Endothelial cell of umbilical vein (primary cell): Measurements from ENCODE around the gene C1orf105. TPM values are rescaled to one million over a fixed set of nuclear protein-coding genes. Genes with fewer than 3 reads are reported as not detected.

Source experiments
- BruUV-seq: library from RNA; stranded (reverse); fragments of 400-500 nt; replicated peaks from 2 replicates; lab custom pipeline; 2021; lab: Mats Ljungman, UMichigan
- CTCF ChIA-PET: fragments of 300-600, 350-600 bp; sonication (Branson Sonifier 250); formaldehyde crosslinking; loops from one replicate; lab custom pipeline; 2021; ENCODE audit warnings: antibody characterized with exemption, inconsistent platforms; lab: Charles Lee
- POLR2A ChIA-PET: fragments of 300-600, 350-600 bp; sonication (Branson Sonifier 250); formaldehyde crosslinking; loops from one replicate; lab custom pipeline; 2021; ENCODE audit warnings: antibody characterized with exemption, inconsistent platforms; lab: Charles Lee
- DNase-seq: peaks from one replicate; pipeline ENCODE4 v3.0.0-alpha.2; 2011; ENCODE audit warnings: low read depth, low spot score
- FAIRE-seq: peaks from 2 replicates; lab custom pipeline; 2011; peaks lifted over from hg19 to GRCh38; lab: Jason Lieb, UNC
- H2AFZ ChIP-seq: 2 replicates; pipeline ENCODE4 v1.6.0; 2012; ENCODE audit warnings: low read depth, low read length, control low read depth, inconsistent platforms
- H3K27ac ChIP-seq: 2 replicates; pipeline ENCODE4 v1.5.1; 2011; ENCODE audit warnings: low read depth, mild to moderate bottlenecking, control low read depth, low read length, moderate library complexity; ENCODE audit not compliant: insufficient read depth
- H3K27me3 ChIP-seq, 2 experiments: 2 replicates each; pipeline versions ENCODE4 v1.6.0 to v1.6.1; 2011; ENCODE audit warnings: low read length in 2 of 2, mixed read lengths in 1 of 2; ENCODE audit not compliant: control insufficient read depth in 2 of 2, insufficient read depth in 2 of 2
- H3K36me3 ChIP-seq, 2 experiments: 2 replicates in 1 of 2; 3 replicates in 1 of 2; pipeline ENCODE4 v1.5.1; 2011; ENCODE audit warnings: low read length in 2 of 2, mild to moderate bottlenecking in 1 of 2, moderate library complexity in 1 of 2; ENCODE audit not compliant: control insufficient read depth in 2 of 2, insufficient read depth in 2 of 2; ENCODE audit errors: extremely low read depth in 1 of 2
- H3K4me1 ChIP-seq: 3 replicates; pipeline ENCODE4 v1.5.1; 2011; ENCODE audit warnings: mild to moderate bottlenecking, low read length; ENCODE audit not compliant: control insufficient read depth, insufficient read depth; ENCODE audit errors: extremely low read depth
- H3K4me2 ChIP-seq: 2 replicates; pipeline ENCODE4 v1.6.1; 2011; ENCODE audit warnings: low read length, control low read depth, mixed read lengths; ENCODE audit not compliant: insufficient read depth
- H3K4me3 ChIP-seq, 3 experiments: fragments of 200-600 bp in 1 of 3; sonication (generic), shearing (Covaris generic) in 1 of 3; replicated peaks in 1 of 3; 2 replicates each; pipeline ENCODE4 v1.5.1; 2011 to 2016; ENCODE audit warnings: control low read depth in 3 of 3, low read length in 3 of 3, mild to moderate bottlenecking in 2 of 3, inconsistent platforms in 1 of 3, low read depth in 1 of 3, moderate library complexity in 1 of 3; ENCODE audit not compliant: insufficient read depth in 1 of 3
- H3K79me2 ChIP-seq: 2 replicates; pipeline ENCODE4 v1.6.0; 2012; ENCODE audit warnings: low read length, inconsistent platforms; ENCODE audit not compliant: control insufficient read depth, insufficient read depth
- H3K9ac ChIP-seq: replicated peaks from 2 replicates; pipeline ENCODE3; 2011; ENCODE audit warnings: low read length, control low read depth; ENCODE audit not compliant: insufficient read depth; ENCODE audit errors: extremely low read depth
- H3K9me1 ChIP-seq: replicated peaks from 3 replicates; pipeline ENCODE4 v1.6.0; 2011; ENCODE audit warnings: mild to moderate bottlenecking, low read length; ENCODE audit not compliant: control insufficient read depth, insufficient read depth; ENCODE audit errors: extremely low read depth
- H3K9me3 ChIP-seq: replicated peaks from 2 replicates; pipeline ENCODE4 v1.5.1; 2012; ENCODE audit warnings: low read length, inconsistent platforms; ENCODE audit not compliant: control insufficient read depth, insufficient read depth
- H4K20me1 ChIP-seq: replicated peaks from 2 replicates; pipeline ENCODE3; 2011; ENCODE audit warnings: mild to moderate bottlenecking, low read length; ENCODE audit not compliant: control insufficient read depth, insufficient read depth; ENCODE audit errors: extremely low read depth
- EZH2 ChIP-seq: IDR thresholded peaks from 2 replicates; pipeline ENCODE4 v1.6.1; 2012; ENCODE audit warnings: borderline replicate concordance, low read depth, mild to moderate bottlenecking, moderate library complexity, low read length, inconsistent platforms; ENCODE audit not compliant: severe bottlenecking
- FOS ChIP-seq: IDR thresholded peaks from 2 replicates; pipeline ENCODE4 v1.6.1; 2011; ENCODE audit warnings: mild to moderate bottlenecking, low read length, moderate library complexity, borderline replicate concordance; ENCODE audit not compliant: insufficient read depth
- GATA2 ChIP-seq: IDR thresholded peaks from 2 replicates; pipeline ENCODE4 v1.7.0; 2011; ENCODE audit warnings: low read depth, mild to moderate bottlenecking, moderate library complexity, mixed read lengths, low read length; ENCODE audit not compliant: insufficient read length, insufficient read depth
- JUN ChIP-seq: IDR thresholded peaks from 2 replicates; pipeline ENCODE4 v1.6.1; 2011; ENCODE audit warnings: borderline replicate concordance, low read depth; ENCODE audit not compliant: insufficient read length, insufficient read depth
- MYC ChIP-seq: IDR thresholded peaks from one replicate; pipeline ENCODE4 v1.6.1; 2011; ENCODE audit warnings: mild to moderate bottlenecking, low read depth, low read length
- POLR2A ChIP-seq: IDR thresholded peaks from 2 replicates; pipeline ENCODE4 v1.6.1; 2012; ENCODE audit warnings: low read depth, mild to moderate bottlenecking, control low read depth, low read length
- POLR2AphosphoS5 ChIP-seq: IDR thresholded peaks from 2 replicates; pipeline ENCODE4 v1.6.1; 2012; ENCODE audit warnings: low read depth, mild to moderate bottlenecking, control low read depth, low read length, moderate library complexity; ENCODE audit not compliant: insufficient read depth
- dilution Hi-C: fragments of 300-500 bp; cut with MboI; formaldehyde crosslinking; loops from one replicate; pipeline ENCODE4 v1.15.0; 2019; ENCODE audit warnings: low sequenced_read_pairs; ENCODE audit not compliant: extremely low pct_ligation_motif_present
- intact Hi-C: fragments of 100-400 bp; cut with micrococcal nuclease; formaldehyde crosslinking; loops from one replicate; pipeline ENCODE4 v1.10.0; 2022
- polyA plus RNA-seq, 4 experiments: library from polyadenylated mRNA; depleted of rRNA in 3 of 4; stranded (reverse) in 3 of 4; unstranded in 1 of 4; fragments of >200 nt; gene quantifications; 2 replicates each; pipeline versions ENCODE4 v1.2.1 to v1.2.3, GENCODE V29; 2011 to 2012; ENCODE audit warnings: missing spikeins in 1 of 4
- total RNA-seq: library from RNA; stranded (reverse); gene quantifications from 2 replicates; pipeline ENCODE4 v1.2.3, GENCODE V29; 2021
- TF ChIP-seq, protein P1 (sequence below): IDR thresholded peaks from 2 replicates; pipeline ENCODE4 v1.6.1; 2011; ENCODE audit not compliant: insufficient read depth, insufficient read length
- TF ChIP-seq, protein P2 (sequence below), 2 donors: IDR thresholded peaks; 1 replicate in 1 of 2; 2 replicates in 1 of 2; pipeline ENCODE4 v1.5.1; 2011; ENCODE audit warnings: low read length in 2 of 2, mild to moderate bottlenecking in 2 of 2, moderate library complexity in 2 of 2, control low read depth in 1 of 2, inconsistent platforms in 1 of 2, low read depth in 1 of 2; ENCODE audit not compliant: insufficient read depth in 1 of 2; ENCODE audit errors: extremely low read depth in 1 of 2

Gene C1orf105
- total and polyA plus RNA-seq, 2 donors (not counting 3 experiments of a cell fraction or from before 2014, with no cell fraction given), result not detected

DNA sequence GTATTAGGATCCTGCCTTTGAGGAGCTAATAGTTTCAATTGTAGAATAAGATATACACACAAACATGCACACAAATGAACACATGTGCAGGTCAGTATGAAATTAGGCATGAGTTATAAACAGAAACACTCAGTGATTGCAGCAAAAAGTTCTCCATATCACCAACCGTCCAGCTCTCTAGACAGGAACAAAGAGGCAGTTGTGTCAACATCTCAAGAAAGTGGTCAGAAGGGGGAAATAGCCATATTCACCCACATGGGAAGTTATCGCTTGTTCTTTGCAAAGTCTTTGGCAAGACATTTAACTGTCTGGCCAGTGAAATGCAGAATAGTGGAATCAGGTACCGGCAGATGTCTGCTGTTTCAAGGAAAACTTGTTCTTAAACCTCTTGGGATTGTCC, 52.8 kb downstream of the C1orf105 start:
- Histone ChIP-seq H3K27me3 (peaks cover 7 to 9% of the 10 kb centered on the region in 2 experiments), H3K9me3 (no peaks in the 10 kb centered on the region), H3K9me1 (no peaks in the 10 kb centered on the region), H3K79me2 (no peaks in the 10 kb centered on the region), H3K4me2 (no peak overlapping the region), H4K20me1 (no peaks in the 10 kb centered on the region), H3K27ac (no peak overlapping the region), H2AFZ (no peak overlapping the region), H3K36me3 (no peaks in the 10 kb centered on the region), H3K4me1 (no peaks in the 10 kb centered on the region), H3K4me3 (no peak overlapping the region), H3K9ac (no peak overlapping the region)
- no peak for FAIRE-seq
- DNase-seq, result peak; percentile 7
- ChIA-PET POLR2A (no interaction called here), CTCF (no interaction called here)
- dilution Hi-C loops (no loop called here), intact Hi-C loops (no loop called here)
- no TSS peak for BruUV-seq
- TF ChIP-seq, protein P1, sequence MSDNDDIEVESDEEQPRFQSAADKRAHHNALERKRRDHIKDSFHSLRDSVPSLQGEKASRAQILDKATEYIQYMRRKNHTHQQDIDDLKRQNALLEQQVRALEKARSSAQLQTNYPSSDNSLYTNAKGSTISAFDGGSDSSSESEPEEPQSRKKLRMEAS, result no peak
- TF ChIP-seq POLR2A (no peak), EZH2 (no peak), JUN (no peak), MYC (no peak), FOS (no peak), GATA2 (no peak), POLR2AphosphoS5 (no peak)
- TF ChIP-seq, protein P2, sequence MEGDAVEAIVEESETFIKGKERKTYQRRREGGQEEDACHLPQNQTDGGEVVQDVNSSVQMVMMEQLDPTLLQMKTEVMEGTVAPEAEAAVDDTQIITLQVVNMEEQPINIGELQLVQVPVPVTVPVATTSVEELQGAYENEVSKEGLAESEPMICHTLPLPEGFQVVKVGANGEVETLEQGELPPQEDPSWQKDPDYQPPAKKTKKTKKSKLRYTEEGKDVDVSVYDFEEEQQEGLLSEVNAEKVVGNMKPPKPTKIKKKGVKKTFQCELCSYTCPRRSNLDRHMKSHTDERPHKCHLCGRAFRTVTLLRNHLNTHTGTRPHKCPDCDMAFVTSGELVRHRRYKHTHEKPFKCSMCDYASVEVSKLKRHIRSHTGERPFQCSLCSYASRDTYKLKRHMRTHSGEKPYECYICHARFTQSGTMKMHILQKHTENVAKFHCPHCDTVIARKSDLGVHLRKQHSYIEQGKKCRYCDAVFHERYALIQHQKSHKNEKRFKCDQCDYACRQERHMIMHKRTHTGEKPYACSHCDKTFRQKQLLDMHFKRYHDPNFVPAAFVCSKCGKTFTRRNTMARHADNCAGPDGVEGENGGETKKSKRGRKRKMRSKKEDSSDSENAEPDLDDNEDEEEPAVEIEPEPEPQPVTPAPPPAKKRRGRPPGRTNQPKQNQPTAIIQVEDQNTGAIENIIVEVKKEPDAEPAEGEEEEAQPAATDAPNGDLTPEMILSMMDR (IDR thresholded peaks at IDR 0.05; ENCODE audit: extremely low read depth in 1 of 2, insufficient read depth in 1 of 2, low read depth in 1 of 2, low read length in 2 of 2), result no peak
